SK-N-SH treated with all-trans-retinoic acid at 6 μM for 48 hours (cell line): Measurements from ENCODE around the gene UBE2I.

Experiments used
- ATAC-seq: fragments of 200-7000 bp; cut with Tn5 transposase; 3 replicates; pipeline ENCODE4 v1.9.1; 2020; ENCODE audit warnings: mild to moderate bottlenecking, moderate library complexity
- ARNTL ChIP-seq: fragments of 450-650 bp; formaldehyde crosslinking; IDR thresholded peaks from 2 replicates; pipeline ENCODE4 v1.5.0; 2020; ENCODE audit warnings: low read depth, mild to moderate bottlenecking, moderate library complexity, borderline replicate concordance
- BACH2 ChIP-seq: fragments of 250-450 bp; sonication (Bioruptor Pico); IDR thresholded peaks from 2 replicates; pipeline ENCODE4 v1.9.0; 2021; ENCODE audit warnings: mild to moderate bottlenecking, borderline replicate concordance
- CSDC2 ChIP-seq: fragments of 250-450 bp; sonication (Bioruptor Pico); IDR thresholded peaks from 2 replicates; pipeline ENCODE4 v1.5.0; 2020; ENCODE audit warnings: mild to moderate bottlenecking, moderate library complexity
- ESRRG ChIP-seq: fragments of 250-450 bp; sonication (Bioruptor Pico); IDR thresholded peaks from 2 replicates; pipeline ENCODE4 v1.6.1; 2021; ENCODE audit warnings: mild to moderate bottlenecking
- GLIS3 ChIP-seq: fragments of 250-450 bp; sonication (Bioruptor Pico); IDR thresholded peaks from 2 replicates; pipeline ENCODE4 v1.5.0; 2020; ENCODE audit warnings: mild to moderate bottlenecking, moderate library complexity
- ISL1 ChIP-seq: fragments of 250-450 bp; sonication (Bioruptor Pico); IDR thresholded peaks from 2 replicates; pipeline ENCODE4 v2.1.2; 2022; ENCODE audit warnings: mild to moderate bottlenecking, moderate library complexity
- OSR1 ChIP-seq: fragments of 250-450 bp; sonication (Bioruptor Pico); IDR thresholded peaks from 2 replicates; pipeline ENCODE4 v1.8.0; 2022; ENCODE audit warnings: moderate library complexity, mild to moderate bottlenecking, inconsistent platforms
- PPARA ChIP-seq: fragments of 250-450 bp; sonication (Bioruptor Pico); IDR thresholded peaks from 2 replicates; pipeline ENCODE4 v1.5.0; 2020; ENCODE audit warnings: mild to moderate bottlenecking, borderline replicate concordance
- RARB ChIP-seq: fragments of 250-450 bp; sonication (Bioruptor Pico); IDR thresholded peaks from 2 replicates; pipeline ENCODE4 v1.8.0; 2021; ENCODE audit warnings: mild to moderate bottlenecking, moderate library complexity
- SNAI2 ChIP-seq: fragments of 250-450 bp; sonication (Bioruptor Pico); IDR thresholded peaks from 2 replicates; pipeline ENCODE4 v1.5.0; 2020; ENCODE audit warnings: mild to moderate bottlenecking, moderate library complexity
- TCF4 ChIP-seq: fragments of 250-450 bp; sonication (Bioruptor Pico); IDR thresholded peaks from 2 replicates; pipeline ENCODE4 v1.8.0; 2021; ENCODE audit warnings: mild to moderate bottlenecking, moderate library complexity, borderline replicate concordance
- TOX ChIP-seq: fragments of 250-450 bp; sonication (Bioruptor Pico); IDR thresholded peaks from 2 replicates; pipeline ENCODE4 v1.8.0; 2021; ENCODE audit warnings: mild to moderate bottlenecking, moderate library complexity, borderline replicate concordance
- ZC3H10 ChIP-seq: fragments of 250-450 bp; sonication (Bioruptor Pico); IDR thresholded peaks from 2 replicates; pipeline ENCODE4 v1.5.1; 2021; ENCODE audit warnings: mild to moderate bottlenecking, moderate library complexity
- ZFP3 ChIP-seq: fragments of 250-450 bp; sonication (Bioruptor Pico); IDR thresholded peaks from 2 replicates; pipeline ENCODE4 v1.5.0; 2020; ENCODE audit warnings: mild to moderate bottlenecking, moderate library complexity
- ZFP30 ChIP-seq: fragments of 450-650 bp; formaldehyde crosslinking; IDR thresholded peaks from 2 replicates; pipeline ENCODE4 v1.5.0; 2022; ENCODE audit warnings: mild to moderate bottlenecking, moderate library complexity
- ZNF565 ChIP-seq: fragments of 450-650 bp; formaldehyde crosslinking; conservative IDR thresholded peaks from 2 replicates; pipeline ENCODE4 v1.5.0; 2020; ENCODE audit warnings: low read depth, mild to moderate bottlenecking, moderate library complexity
- ZNF70 ChIP-seq: fragments of 450-650 bp; formaldehyde crosslinking; IDR thresholded peaks from 2 replicates; pipeline ENCODE4 v1.5.0; 2020; ENCODE audit warnings: mild to moderate bottlenecking, moderate library complexity
- ZNF8 ChIP-seq: fragments of 450-650 bp; formaldehyde crosslinking; IDR thresholded peaks from 2 replicates; pipeline ENCODE4 v1.5.0; 2020; ENCODE audit warnings: mild to moderate bottlenecking, moderate library complexity
- TF ChIP-seq, protein P1 (sequence below): fragments of 250-450 bp; sonication (Bioruptor Pico); IDR thresholded peaks from 2 replicates; pipeline ENCODE4 v1.5.1; 2021; ENCODE audit warnings: mild to moderate bottlenecking, moderate library complexity
- TF ChIP-seq, protein P2 (sequence below): fragments of 250-450 bp; sonication (Bioruptor Pico); IDR thresholded peaks from 2 replicates; pipeline ENCODE4 v1.8.0; 2020; ENCODE audit warnings: mild to moderate bottlenecking, moderate library complexity, borderline replicate concordance
- TF ChIP-seq, protein P3 (sequence below): fragments of 250-450 bp; sonication (Bioruptor Pico); IDR thresholded peaks from 2 replicates; pipeline ENCODE4 v1.8.0; 2021; ENCODE audit warnings: low read depth, mild to moderate bottlenecking, moderate library complexity, borderline replicate concordance
- TF ChIP-seq, protein P4 (sequence below): fragments of 250-450 bp; sonication (Bioruptor Pico); IDR thresholded peaks from 2 replicates; pipeline ENCODE4 v1.5.1; 2020; ENCODE audit warnings: low read depth, mild to moderate bottlenecking, moderate library complexity

Gene UBE2I

DNA sequence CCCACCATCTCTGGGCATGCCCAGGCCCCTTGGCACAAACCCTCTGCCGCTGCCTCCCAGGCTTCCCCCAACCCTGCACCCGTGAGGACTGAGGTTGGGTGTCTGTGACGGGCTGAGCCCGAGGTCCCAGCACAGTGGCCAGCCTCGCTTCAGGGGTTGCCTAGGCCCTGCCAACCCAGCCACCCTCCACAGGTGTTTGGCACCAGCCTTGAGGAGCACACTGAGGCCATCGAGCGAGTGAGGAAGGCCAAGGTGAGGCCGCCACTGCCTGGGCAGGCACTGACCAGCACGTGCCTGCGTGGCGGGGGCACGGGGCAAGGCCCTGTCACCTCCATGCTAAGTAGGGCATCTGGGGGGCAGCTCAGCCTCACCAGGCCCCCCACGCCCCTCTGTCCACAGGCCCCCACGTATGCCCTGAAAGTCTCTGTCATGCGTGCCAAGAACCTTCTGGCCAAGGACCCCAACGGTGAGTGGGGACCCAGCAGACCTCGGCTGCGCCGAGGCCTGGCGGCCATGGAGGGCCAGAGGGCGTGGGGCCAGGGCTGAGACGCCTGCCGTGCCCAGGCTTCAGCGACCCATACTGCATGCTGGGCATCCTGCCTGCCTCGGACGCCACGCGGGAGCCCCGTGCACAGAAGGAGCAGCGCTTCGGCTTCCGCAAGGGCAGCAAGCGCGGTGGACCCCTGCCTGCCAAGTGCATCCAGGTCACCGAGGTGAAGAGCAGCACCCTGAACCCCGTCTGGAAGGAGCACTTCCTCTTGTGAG, 31.5 kb downstream of the UBE2I start (continued):
- TF ChIP-seq CSDC2 (CRISPR knock-in tag) (no peak), ZFP30 (no peak), ZFP3 (CRISPR knock-in tag) (no peak)
- TF ChIP-seq, protein P1, sequence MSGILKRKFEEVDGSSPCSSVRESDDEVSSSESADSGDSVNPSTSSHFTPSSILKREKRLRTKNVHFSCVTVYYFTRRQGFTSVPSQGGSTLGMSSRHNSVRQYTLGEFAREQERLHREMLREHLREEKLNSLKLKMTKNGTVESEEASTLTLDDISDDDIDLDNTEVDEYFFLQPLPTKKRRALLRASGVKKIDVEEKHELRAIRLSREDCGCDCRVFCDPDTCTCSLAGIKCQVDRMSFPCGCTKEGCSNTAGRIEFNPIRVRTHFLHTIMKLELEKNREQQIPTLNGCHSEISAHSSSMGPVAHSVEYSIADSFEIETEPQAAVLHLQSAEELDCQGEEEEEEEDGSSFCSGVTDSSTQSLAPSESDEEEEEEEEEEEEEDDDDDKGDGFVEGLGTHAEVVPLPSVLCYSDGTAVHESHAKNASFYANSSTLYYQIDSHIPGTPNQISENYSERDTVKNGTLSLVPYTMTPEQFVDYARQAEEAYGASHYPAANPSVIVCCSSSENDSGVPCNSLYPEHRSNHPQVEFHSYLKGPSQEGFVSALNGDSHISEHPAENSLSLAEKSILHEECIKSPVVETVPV (CRISPR knock-in tag), result no peak
- TF ChIP-seq, all 23 proteins: peak for 0

DNA sequence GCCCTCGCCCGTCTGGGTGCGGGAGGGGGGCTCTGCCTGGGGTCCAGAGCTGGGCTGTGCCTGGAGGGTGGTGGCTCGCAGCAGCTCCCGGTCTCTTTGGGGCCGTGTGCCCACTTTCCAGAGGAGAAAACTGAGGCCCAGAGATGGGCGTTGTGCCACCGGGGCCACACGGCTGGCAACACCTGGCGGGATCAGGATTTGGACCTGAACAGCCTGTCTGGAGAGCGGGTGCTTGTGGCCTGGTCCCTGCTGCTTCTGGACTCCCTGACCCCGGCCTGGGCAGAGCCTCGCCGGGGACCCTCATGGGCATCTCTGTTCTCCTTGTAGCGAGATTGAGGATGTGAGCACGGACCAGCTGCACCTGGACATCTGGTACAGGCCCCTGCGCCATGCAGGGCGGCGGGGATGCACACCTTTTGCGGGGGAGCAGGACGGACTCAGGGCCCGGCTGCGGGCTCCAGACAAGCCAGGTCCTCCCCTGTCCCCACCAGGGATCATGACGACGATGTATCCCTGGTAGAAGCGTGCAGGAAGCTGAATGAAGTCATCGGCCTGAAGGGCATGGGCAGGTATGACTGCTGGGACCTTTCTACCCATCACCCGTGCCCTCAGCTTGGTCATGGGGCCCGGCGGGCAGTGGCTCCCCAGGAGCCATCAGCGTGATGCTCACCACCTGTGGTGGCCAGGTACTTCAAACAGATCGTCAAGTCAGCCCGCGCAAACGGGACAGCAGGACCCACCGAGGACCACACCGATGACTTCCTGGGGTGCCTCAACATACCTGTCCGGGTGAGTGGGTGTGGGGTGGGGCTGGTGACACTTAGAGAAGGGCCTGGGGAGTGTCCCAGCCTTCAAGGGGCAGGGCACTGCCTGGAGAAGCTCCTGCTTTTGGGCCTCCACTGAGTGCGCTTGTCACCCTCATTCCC, 32.3 kb downstream of the UBE2I start:
- ATAC-seq, result no peak
- TF ChIP-seq, protein P2, sequence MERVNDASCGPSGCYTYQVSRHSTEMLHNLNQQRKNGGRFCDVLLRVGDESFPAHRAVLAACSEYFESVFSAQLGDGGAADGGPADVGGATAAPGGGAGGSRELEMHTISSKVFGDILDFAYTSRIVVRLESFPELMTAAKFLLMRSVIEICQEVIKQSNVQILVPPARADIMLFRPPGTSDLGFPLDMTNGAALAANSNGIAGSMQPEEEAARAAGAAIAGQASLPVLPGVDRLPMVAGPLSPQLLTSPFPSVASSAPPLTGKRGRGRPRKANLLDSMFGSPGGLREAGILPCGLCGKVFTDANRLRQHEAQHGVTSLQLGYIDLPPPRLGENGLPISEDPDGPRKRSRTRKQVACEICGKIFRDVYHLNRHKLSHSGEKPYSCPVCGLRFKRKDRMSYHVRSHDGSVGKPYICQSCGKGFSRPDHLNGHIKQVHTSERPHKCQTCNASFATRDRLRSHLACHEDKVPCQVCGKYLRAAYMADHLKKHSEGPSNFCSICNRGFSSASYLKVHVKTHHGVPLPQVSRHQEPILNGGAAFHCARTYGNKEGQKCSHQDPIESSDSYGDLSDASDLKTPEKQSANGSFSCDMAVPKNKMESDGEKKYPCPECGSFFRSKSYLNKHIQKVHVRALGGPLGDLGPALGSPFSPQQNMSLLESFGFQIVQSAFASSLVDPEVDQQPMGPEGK (CRISPR knock-in tag), result no peak
- TF ChIP-seq ZNF70 (CRISPR knock-in tag), result no peak
- no peak for TF ChIP-seq TCF4 (CRISPR knock-in tag)
- TF ChIP-seq TOX (CRISPR knock-in tag), result no peak
- no peak for TF ChIP-seq SNAI2 (CRISPR knock-in tag)
- TF ChIP-seq PPARA (CRISPR knock-in tag), result no peak
- no peak for TF ChIP-seq GLIS3 (CRISPR knock-in tag)
- TF ChIP-seq, protein P1 (CRISPR knock-in tag), result no peak
- TF ChIP-seq, protein P3, sequence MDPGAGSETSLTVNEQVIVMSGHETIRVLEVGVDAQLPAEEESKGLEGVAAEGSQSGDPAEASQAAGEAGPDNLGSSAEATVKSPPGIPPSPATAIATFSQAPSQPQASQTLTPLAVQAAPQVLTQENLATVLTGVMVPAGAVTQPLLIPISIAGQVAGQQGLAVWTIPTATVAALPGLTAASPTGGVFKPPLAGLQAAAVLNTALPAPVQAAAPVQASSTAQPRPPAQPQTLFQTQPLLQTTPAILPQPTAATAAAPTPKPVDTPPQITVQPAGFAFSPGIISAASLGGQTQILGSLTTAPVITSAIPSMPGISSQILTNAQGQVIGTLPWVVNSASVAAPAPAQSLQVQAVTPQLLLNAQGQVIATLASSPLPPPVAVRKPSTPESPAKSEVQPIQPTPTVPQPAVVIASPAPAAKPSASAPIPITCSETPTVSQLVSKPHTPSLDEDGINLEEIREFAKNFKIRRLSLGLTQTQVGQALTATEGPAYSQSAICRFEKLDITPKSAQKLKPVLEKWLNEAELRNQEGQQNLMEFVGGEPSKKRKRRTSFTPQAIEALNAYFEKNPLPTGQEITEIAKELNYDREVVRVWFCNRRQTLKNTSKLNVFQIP (CRISPR knock-in tag), result no peak
- TF ChIP-seq ARNTL, result no peak
- no peak for TF ChIP-seq ZFP3 (CRISPR knock-in tag)
- no peak for TF ChIP-seq ZNF565 (CRISPR knock-in tag)
- TF ChIP-seq ESRRG (CRISPR knock-in tag), result no peak
- no peak for TF ChIP-seq BACH2 (CRISPR knock-in tag)
- no peak for TF ChIP-seq CSDC2 (CRISPR knock-in tag)
- TF ChIP-seq ZFP30, result no peak
- TF ChIP-seq, protein P4, sequence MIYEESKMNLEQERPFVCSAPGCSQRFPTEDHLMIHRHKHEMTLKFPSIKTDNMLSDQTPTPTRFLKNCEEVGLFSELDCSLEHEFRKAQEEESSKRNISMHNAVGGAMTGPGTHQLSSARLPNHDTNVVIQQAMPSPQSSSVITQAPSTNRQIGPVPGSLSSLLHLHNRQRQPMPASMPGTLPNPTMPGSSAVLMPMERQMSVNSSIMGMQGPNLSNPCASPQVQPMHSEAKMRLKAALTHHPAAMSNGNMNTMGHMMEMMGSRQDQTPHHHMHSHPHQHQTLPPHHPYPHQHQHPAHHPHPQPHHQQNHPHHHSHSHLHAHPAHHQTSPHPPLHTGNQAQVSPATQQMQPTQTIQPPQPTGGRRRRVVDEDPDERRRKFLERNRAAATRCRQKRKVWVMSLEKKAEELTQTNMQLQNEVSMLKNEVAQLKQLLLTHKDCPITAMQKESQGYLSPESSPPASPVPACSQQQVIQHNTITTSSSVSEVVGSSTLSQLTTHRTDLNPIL, result no peak

DNA sequence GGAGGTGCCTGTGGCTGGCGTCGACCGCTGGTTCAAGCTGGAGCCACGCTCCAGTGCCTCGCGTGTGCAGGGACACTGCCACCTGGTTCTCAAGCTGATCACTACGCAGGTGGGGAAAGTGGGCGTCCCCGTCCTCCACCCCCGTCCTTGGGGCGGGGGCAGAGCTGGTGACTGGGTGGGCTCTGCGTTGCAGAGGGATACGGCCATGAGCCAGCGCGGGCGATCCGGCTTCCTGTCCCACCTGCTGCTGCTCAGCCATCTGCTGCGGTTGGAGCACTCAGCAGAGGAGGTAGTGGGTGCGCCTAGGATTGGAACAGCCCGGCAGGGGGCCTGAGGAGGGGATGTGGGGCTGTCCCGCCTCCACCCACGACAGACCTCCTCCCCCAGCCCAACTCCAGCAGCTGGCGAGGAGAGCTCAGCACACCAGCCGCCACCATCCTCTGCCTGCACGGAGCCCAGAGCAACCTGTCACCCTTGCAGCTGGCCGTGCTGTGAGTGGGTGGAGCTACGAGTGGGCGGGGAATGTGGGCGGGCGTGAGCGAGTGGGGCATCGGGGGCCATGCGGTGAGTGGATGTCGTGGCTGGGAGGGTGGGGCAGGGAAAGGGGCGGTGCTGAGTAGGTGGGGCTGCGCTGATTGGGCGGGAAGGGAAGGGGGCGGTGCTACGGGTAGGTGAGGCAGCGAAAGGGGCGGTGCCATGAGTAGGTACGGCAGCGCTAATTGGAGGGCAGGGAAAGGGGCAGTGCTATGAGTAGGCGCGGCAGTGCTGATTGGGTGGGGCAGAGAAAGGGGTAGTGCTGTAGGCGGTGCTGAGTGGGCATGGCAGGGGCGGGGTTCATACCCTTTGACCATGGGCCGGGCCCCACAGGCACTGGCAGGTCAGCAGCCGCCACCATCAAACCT, 33.3 kb downstream of the UBE2I start:
- ATAC-seq, result peak; percentile 93
- TF ChIP-seq ISL1 (CRISPR knock-in tag) (no peak), ZC3H10 (CRISPR knock-in tag) (no peak), ZNF565 (CRISPR knock-in tag) (no peak), SNAI2 (CRISPR knock-in tag) (no peak), RARB (CRISPR knock-in tag) (no peak), ZFP3 (CRISPR knock-in tag) (no peak), CSDC2 (CRISPR knock-in tag) (no peak), OSR1 (CRISPR knock-in tag) (no peak), PPARA (CRISPR knock-in tag) (no peak), ZFP30 (no peak), ARNTL (no peak), GLIS3 (CRISPR knock-in tag) (no peak), ZNF8 (CRISPR knock-in tag) (no peak), ZNF70 (CRISPR knock-in tag) (no peak)
- TF ChIP-seq, protein P2 (CRISPR knock-in tag), result no peak
- TF ChIP-seq, protein P1 (CRISPR knock-in tag), result no peak
